Thymus (tissue), 11 donors: ENCODE results near the gene E4F1. TPM values are rescaled to one million over a fixed set of nuclear protein-coding genes. Genes with fewer than 3 reads are reported as not detected.

Source experiments
- DNase-seq, 9 donors: peaks; one replicate each; pipeline ENCODE4 v3.0.0-alpha.2; 2013; ENCODE audit warnings: low spot score in 9 of 9, low read depth in 6 of 9, missing footprints in 1 of 9
- H3K27ac ChIP-seq, 2 donors: one replicate each; pipeline ENCODE4 v1.5.1; 2013; ENCODE audit warnings: control low read depth in 1 of 2, low read depth in 1 of 2, low read length in 1 of 2, mild to moderate bottlenecking in 1 of 2, moderate library complexity in 1 of 2
- H3K27me3 ChIP-seq, 2 donors: one replicate each; pipeline ENCODE4 v1.5.1; 2013; ENCODE audit warnings: low read length in 1 of 2; ENCODE audit not compliant: control insufficient read depth in 2 of 2, insufficient read depth in 1 of 2
- H3K36me3 ChIP-seq, 2 donors: one replicate each; pipeline ENCODE4 v1.5.1; 2013; ENCODE audit warnings: low read length in 1 of 2, mild to moderate bottlenecking in 1 of 2, moderate library complexity in 1 of 2; ENCODE audit not compliant: control insufficient read depth in 2 of 2, insufficient read depth in 2 of 2
- H3K4me1 ChIP-seq, 2 donors: one replicate each; pipeline ENCODE4 v1.5.1; 2013; ENCODE audit warnings: low read length in 2 of 2; ENCODE audit not compliant: control insufficient read depth in 2 of 2, insufficient read depth in 2 of 2
- H3K4me3 ChIP-seq, 2 donors: one replicate each; pipeline ENCODE4 v1.5.1; 2013; ENCODE audit warnings: low read length in 2 of 2, control low read depth in 1 of 2, mild to moderate bottlenecking in 1 of 2
- H3K9me3 ChIP-seq, 2 donors: one replicate each; pipeline ENCODE4 v1.5.1; 2013; ENCODE audit warnings: low read length in 1 of 2, mild to moderate bottlenecking in 1 of 2; ENCODE audit not compliant: control insufficient read depth in 2 of 2, insufficient read depth in 1 of 2
- WGBS: extraction: QIAGEN DNeasy Blood & Tissue Kit; methylation state at CpG from one replicate; pipeline ENCODE4 v1.1.7; 2013; 5-methylcytosine and 5-hydroxymethylcytosine counted together
- polyA plus RNA-seq: library from polyadenylated mRNA; stranded (reverse); fragments of 200-250 nt; gene quantifications from one replicate; pipeline ENCODE4 v1.2.3, GENCODE V29; 2013
- total RNA-seq: library from RNA; stranded (reverse); fragments of 120-200 nt; gene quantifications from one replicate; pipeline ENCODE4 v1.2.4, GENCODE V29; 2013
- donor health status: healthy.

E4F1 gene
- total and polyA plus RNA-seq, 2 donors = 26.5 to 42.3 TPM

- no peaks in the 10 kb centered on the region for H3K36me3 ChIP-seq
- no peak for DNase-seq
- 96% methylated on average over 20 of the region's 20 CpGs for WGBS
- H3K9me3 ChIP-seq = no peaks in the 10 kb centered on the region
- peaks cover 0 to 2% of the 10 kb centered on the region in 2 donors for H3K27me3 ChIP-seq
- no peaks in the 10 kb centered on the region for H3K4me1 ChIP-seq
- H3K27ac ChIP-seq = no peak overlapping the region
- no peak overlapping the region for H3K4me3 ChIP-seq
These were observed 36.9 kb upstream of the E4F1 start for GRCh38 chr16:2186505-2186904.

DNA sequence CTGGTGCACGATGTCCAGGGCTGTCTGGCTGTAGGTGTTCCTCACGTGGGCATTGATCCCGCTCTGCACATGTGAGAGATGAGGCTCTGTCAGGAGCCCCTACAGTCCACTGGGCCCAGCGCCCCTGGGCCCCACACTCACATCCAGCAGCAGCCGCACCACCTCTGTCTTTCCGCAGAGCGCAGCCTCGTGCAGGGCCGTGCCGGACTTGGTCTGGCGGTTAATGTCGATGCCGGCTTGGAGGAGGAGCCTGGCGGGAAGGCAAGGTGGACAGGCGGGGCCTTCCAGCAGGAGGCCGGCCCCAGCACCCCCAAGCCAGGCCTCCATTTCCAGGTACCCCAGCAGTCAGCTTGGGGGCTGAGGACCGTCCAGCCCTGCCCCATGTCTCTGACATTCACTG is 36.2 kb upstream of the E4F1 start:
- Histone ChIP-seq H3K36me3 (no peaks in the 10 kb centered on the region), H3K27me3 (peaks cover 0 to 2% of the 10 kb centered on the region in 2 donors), H3K4me3 (no peak overlapping the region), H3K4me1 (no peaks in the 10 kb centered on the region), H3K9me3 (no peaks in the 10 kb centered on the region), H3K27ac (no peak overlapping the region)
- DNase-seq = no peak
- WGBS = 91% methylated on average over 17 of the region's 17 CpGs

DNA sequence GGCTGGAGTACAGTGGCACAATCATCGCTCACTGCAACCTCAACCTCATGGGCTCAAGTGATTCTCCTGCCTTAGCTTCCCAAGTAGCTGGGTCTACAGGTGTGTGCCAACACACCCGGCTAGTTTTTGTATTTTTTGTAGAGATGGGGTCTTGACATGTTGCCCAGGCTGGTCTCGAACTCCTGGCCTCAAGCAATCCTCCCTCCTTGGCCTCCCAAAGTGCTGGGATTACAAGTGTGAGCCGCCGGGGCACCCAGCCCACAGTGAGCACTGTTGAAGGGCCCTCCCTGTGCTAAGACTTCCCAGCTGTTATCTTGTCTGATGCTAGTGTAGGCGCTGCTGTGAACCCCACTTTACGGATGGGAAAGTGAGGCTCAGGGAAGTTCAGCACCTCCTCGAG is 35.0 kb upstream of the E4F1 start:
- Histone ChIP-seq H3K27ac (no peak overlapping the region), H3K27me3 (peaks cover 1 to 9% of the 10 kb centered on the region in 2 donors), H3K4me3 (no peak overlapping the region), H3K36me3 (no peaks in the 10 kb centered on the region), H3K9me3 (no peaks in the 10 kb centered on the region), H3K4me1 (no peaks in the 10 kb centered on the region)
- DNase-seq = no peak
- WGBS = 95% methylated on average over 8 of the region's 8 CpGs

DNA sequence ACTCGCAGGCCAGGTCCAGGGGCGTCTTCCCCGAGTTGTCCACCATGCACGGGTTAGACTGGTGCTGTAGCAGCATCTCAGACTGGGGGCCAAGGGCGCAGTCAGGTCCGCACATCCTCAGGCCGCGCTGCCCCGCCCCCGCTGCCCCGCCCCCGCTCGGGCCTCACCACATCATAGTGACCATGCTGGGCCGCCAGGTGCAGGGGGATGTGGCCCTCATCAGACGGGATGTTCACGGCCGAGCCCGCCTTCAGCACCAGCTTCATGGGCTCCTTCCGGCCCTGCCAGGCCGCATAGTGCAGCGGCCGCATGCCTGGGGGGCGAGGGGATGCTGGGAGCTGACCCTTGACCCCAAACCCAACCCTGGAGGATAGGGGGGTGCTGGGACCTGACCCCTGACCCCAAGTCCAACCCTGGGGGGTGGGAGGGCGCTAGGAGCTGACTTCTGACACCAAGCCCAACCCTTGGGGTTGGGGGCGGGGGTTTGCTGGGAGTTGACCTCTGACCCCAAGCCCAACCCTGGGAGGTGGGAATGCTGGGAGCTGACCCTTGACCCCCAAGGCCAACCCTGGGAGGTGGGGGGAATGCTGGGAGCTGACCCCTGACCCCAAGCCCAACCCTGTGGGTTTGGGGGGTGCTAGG is 34.0 kb upstream of the E4F1 start:
- H3K9me3 ChIP-seq = no peaks in the 10 kb centered on the region
- H3K27ac ChIP-seq = no peak overlapping the region
- H3K4me3 ChIP-seq = no peak overlapping the region
- no peaks in the 10 kb centered on the region for H3K4me1 ChIP-seq
- no peaks in the 10 kb centered on the region for H3K36me3 ChIP-seq
- H3K27me3 ChIP-seq = peaks cover 9 to 18% of the 10 kb centered on the region in 2 donors
- no peak for DNase-seq
- 96% methylated on average over 25 of the region's 25 CpGs for WGBS

GRCh38 chr16:2190002-2190658 is 33.3 kb upstream of the E4F1 start:
- peaks cover 17 to 26% of the 10 kb centered on the region in 2 donors for H3K27me3 ChIP-seq
- no peaks in the 10 kb centered on the region for H3K36me3 ChIP-seq
- H3K9me3 ChIP-seq = no peaks in the 10 kb centered on the region
- H3K27ac ChIP-seq = no peak overlapping the region
- H3K4me3 ChIP-seq = no peak overlapping the region
- 95% methylated on average over 24 of the region's 24 CpGs for WGBS
- no peak for DNase-seq
- peaks cover under 1 to 5% of the 10 kb centered on the region in 2 donors for H3K4me1 ChIP-seq

- Histone ChIP-seq H3K4me3 (no peak overlapping the region), H3K36me3 (no peaks in the 10 kb centered on the region), H3K9me3 (no peaks in the 10 kb centered on the region), H3K4me1 (peaks cover 6 to 13% of the 10 kb centered on the region in 2 donors), H3K27ac (no peak overlapping the region), H3K27me3 (peaks cover 24 to 33% of the 10 kb centered on the region in 2 donors)
- WGBS = 87% methylated on average over 25 of the region's 25 CpGs
- DNase-seq = no peak
These were observed 32.5 kb upstream of the E4F1 start for GRCh38 chr16:2190659-2191445.

- Histone ChIP-seq H3K36me3 (no peaks in the 10 kb centered on the region), H3K27ac (no peak overlapping the region), H3K9me3 (no peaks in the 10 kb centered on the region), H3K4me3 (no peak overlapping the region), H3K27me3 (peaks cover 29 to 35% of the 10 kb centered on the region in 2 donors), H3K4me1 (peaks cover 7 to 13% of the 10 kb centered on the region in 2 donors)
- no peak for DNase-seq
- 97% methylated on average over 11 of the region's 11 CpGs for WGBS
These were observed 32.0 kb upstream of the E4F1 start for GRCh38 chr16:2191446-2191706.

DNA sequence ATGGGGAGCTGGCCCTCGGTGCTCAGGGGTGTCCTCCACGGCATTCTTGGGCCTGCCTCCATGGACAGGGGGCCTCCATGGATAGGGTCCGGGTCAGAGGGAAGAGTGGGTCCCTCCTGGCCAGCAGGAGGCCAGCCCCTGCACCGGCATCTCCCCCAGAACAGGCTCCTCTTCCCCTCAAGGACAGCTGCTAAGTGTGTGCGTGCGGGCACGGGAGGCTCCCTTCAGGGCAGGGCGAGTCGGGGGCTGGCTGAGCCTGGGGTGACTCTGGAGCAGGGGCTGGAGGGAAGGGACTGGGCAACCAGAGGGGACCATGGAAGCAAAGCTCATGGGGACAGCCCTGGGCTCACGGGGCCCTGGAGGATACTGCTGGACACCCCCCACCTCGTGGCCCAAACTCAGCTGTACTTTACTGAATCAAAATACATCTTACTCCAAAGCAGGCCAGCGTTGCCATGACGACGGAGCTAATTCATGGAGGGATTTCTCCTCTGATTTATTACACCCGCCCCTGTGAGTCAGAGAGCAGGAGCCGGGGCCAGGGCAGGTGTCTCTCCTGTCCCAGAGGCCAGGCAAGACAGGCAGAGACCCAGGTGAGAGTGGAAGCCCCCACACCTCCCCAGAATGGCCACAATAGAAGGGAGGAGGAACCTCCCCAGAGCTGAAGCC is 29.1 kb upstream of the E4F1 start:
- peaks cover 56 to 60% of the 10 kb centered on the region in 2 donors for H3K27me3 ChIP-seq
- WGBS = 79% methylated on average over 16 of the region's 16 CpGs
- DNase-seq = no peak
- H3K4me3 ChIP-seq = no peak overlapping the region
- H3K36me3 ChIP-seq = no peaks in the 10 kb centered on the region
- no peak overlapping the region for H3K27ac ChIP-seq
- peaks cover 0 to 5% of the 10 kb centered on the region in 2 donors for H3K9me3 ChIP-seq
- peaks cover 10 to 13% of the 10 kb centered on the region in 2 donors for H3K4me1 ChIP-seq
